Stimulated activated CD4-positive, alpha-beta T cell treated with anti-CD3 and anti-CD28 coated beads, TNF-alpha, amount 100 ng/mL, for 48 hours (primary cell): ENCODE data around the gene RAD9A.
"Not testable (repeated sequence)": the region's sequence is repeated elsewhere in the genome, so short reads cannot be mapped to it uniquely, and the experiment has no call there.

Experiments
- DNase-seq, 3 donors: peaks; one replicate each; pipeline ENCODE4 v3.0.0-alpha.2; 2020; ENCODE audit warnings: low read depth in 3 of 3

The RAD9A gene

DNA sequence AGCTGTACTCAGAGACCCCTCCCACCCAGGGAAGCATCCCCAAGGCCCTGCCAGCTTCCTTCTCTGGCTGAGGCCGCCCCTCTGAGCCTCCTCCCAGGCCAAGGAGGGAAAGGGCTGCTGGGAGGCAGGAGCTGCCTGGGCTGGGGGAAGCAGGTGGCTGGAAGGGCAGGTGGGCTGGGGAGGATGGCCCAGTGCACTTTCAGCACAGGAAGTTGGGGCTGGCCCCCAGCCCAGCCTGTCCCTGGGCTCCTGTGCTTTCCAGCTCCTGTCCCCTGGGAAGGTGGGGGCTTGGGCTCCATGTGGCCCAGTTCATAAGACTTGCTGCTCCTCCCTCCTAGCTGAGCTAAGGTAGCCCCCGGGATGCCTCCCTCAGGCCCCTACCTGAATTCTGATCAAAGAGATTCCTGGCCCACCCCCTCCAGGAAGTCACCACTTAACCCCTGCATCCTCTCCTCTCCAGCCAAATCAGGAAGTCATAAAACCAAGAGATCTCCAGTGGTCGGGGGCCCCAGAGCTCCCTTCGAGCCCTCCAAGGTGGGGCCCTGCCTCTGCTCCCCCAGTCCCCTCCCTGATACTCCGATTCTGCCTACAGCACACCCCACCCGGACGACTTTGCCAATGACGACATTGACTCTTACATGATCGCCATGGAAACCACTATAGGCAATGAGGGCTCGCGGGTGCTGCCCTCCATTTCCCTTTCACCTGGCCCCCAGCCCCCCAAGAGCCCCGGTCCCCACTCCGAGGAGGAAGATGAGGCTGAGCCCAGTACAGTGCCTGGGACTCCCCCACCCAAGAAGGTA is 5.0 kb downstream of the RAD9A start:
- DNase-seq = no peak

- no peak for DNase-seq
Measured at GRCh38 chr11:67397536-67397935, 5.8 kb downstream of the RAD9A start.

GRCh38 chr11:67397986-67398660 is 6.3 kb downstream of the RAD9A start:
- DNase-seq = no peak

GRCh38 chr11:67398661-67399563 is 7.1 kb downstream of the RAD9A start:
- DNase-seq = no peak

- no peak for DNase-seq
Measured at GRCh38 chr11:67400251-67400941, 8.6 kb downstream of the RAD9A start.

GRCh38 chr11:67400942-67401494 is 9.2 kb downstream of the RAD9A start:
- no peak for DNase-seq

DNA sequence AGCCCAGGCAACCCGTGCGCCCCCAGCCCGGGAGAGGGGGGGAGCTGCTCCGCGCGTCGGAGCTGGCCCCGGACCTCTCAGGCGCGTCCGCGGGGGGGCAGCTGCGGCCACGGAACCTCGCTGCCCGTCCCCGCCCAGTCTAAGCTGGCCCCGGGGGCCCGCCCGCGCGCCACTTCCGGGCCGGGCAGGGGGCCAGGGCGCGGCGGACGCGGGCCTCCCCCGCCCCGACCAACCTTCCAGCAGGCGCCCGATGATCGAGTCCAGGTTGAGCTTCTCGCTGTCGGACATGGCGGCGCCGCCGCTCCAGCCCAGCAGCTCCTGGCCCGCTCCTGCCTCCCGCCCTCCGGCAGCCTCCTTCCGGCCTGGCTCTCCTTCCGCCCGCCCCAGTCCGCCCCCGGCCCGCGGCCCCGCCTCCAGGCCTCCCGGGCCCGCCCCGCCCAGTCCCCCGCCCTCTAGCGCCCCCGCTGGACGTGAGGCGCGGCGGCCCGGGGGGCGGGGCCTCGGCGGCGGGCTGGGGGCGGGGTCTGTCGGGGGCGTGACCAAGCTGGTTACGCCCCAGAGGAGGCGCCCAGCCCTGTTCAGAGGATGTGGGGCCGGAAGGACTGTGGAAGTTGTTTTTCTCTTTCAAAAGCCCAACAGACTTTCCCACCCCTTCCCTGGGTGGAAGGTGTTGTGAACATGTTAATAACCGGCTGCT is 9.9 kb downstream of the RAD9A start, which contains the start of gene PPP1CA:
Gene PPP1CA, minus strand, starts transcription at position 364 of the 697 bp plus-strand sequence. Its CDS starts 76 bp downstream, at position 288.
- peak; percentile 84 to 90 (median 90) for DNase-seq

GRCh38 chr11:67402192-67402839 is 10.5 kb downstream of the RAD9A start:
- not testable (repeated sequence) for DNase-seq

DNA sequence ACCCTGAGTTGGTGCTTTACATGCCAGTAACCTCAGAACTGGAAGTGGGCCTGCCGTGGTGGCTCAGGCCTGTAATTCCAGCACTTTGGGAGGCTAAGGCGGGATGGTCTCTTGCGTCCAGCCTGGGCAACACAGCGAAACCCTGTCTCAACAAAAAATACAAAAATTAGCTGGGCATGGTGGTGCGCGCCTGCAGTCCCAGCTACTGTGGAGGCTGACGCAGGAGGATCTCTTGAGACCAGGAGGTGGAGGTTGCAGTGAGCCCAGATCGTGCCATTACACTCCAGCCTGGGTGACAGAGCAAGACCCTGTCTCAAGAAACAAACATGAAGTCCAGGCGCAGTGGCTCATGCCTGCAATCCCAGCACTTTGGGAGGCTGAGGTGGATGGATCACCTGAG is 11.3 kb downstream of the RAD9A start:
- DNase-seq = not testable (repeated sequence)

- no peak for DNase-seq
Measured at GRCh38 chr11:67404515-67405195, 12.9 kb downstream of the RAD9A start.

GRCh38 chr11:67405196-67405567 is 13.4 kb downstream of the RAD9A start:
- no peak for DNase-seq

- no peak for DNase-seq
Measured at GRCh38 chr11:67405688-67406339, 14.0 kb downstream of the RAD9A start.

DNA sequence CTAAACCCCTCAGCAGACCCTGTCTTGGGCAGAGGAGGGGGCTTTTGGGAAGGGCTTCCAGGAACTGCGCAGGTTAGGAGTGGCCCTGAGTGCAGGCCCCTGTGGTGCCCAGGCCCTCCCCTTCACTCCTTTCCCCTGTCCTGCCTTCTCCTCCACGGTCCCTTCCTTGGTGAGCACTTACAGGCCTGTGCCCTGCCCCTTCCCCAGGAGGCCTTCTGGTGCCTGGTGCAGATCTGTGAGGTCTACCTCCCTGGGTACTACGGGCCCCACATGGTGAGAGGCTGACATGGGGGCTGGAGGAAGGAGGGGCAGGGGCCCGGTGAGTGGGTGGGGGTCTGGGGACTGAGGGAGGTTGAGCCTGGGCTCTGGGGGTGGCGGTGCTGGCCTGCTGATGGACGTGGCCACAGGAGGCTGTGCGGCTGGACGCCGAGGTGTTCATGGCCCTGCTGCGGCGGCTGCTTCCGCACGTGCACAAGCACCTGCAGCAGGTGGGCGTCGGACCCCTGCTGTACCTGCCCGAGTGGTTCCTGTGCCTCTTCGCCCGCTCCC is 14.7 kb downstream of the RAD9A start:
- no peak for DNase-seq

GRCh38 chr11:67406969-67407687 is 15.3 kb downstream of the RAD9A start:
- DNase-seq = no peak

- DNase-seq = no peak
Measured at GRCh38 chr11:67407688-67408163, 15.9 kb downstream of the RAD9A start.

DNA sequence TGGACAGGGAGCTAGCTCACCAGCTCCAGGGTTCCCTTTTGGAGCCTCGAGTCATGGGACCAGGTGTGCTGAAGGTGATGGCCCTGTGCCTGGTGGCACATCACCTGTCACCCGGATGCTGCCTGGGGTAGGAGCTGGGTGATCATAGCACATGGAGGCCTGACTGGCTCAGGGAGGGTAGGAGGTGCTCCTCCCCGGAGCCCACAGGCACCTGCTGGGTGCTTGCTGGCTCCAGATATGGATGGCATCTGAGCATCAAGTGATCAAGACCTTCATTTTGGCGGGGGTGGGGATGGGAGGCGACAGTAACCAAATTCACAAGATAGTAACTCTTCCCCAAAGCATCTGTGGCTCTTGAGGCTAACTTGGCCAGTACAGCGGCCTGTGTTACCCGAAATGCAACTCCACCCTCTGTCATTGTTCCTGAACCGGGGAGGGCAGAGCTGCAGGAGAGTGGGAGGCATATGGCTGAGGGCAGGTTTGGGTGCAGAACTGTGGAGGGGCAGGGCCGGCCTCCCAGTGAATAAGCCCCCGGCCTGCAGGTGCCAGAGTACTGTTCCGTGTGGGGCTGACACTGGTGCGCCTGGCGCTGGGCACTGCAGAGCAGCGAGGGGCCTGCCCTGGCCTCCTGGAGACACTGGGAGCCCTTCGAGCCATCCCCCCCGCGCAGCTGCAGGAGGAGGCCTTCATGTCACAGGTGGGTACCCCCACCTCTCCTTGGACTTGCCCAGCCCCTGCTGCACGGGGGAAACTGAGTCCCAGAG is 16.8 kb downstream of the RAD9A start:
- no peak for DNase-seq

GRCh38 chr11:67409261-67409666 is 17.5 kb downstream of the RAD9A start:
- DNase-seq = peak in 1 of 3 donors; percentile 40
